ENCODE data around the gene PHC2. TPM values are rescaled to one million over a fixed set of nuclear protein-coding genes. Genes with fewer than 3 reads are reported as not detected.

PHC2 gene
- polyA plus RNA-seq, 1 donor (not counting 4 experiments of a cell fraction or from before 2014, with no cell fraction given) = 51.7 TPM

- no peak overlapping the region for H3K27ac ChIP-seq (ENCODE audit: control insufficient read depth, insufficient read depth, low read length)
- H3K4me3 ChIP-seq (ENCODE audit: control insufficient read depth in 2 of 3, extremely low read depth in 1 of 3, insufficient read depth in 2 of 3, low read depth in 1 of 3, low read length in 3 of 3) = no peak overlapping the region
- no peaks in the 10 kb centered on the region for H3K9me3 ChIP-seq (ENCODE audit: control insufficient read depth, low read depth, low read length)
- H2AFZ ChIP-seq (ENCODE audit: control insufficient read depth, low read length) = no peak overlapping the region
- peaks cover 23% of the 10 kb centered on the region for H3K4me1 ChIP-seq (ENCODE audit: control insufficient read depth, extremely low read depth, insufficient read depth, low read length)
- peaks cover 7% of the 10 kb centered on the region for H3K9me1 ChIP-seq (ENCODE audit: control insufficient read depth, extremely low read depth, insufficient read depth, low read length)
- H3K4me2 ChIP-seq (ENCODE audit: control insufficient read depth, extremely low read depth, insufficient read depth, low read depth, low read length) = no peak overlapping the region
- no peaks in the 10 kb centered on the region for H3K79me2 ChIP-seq (ENCODE audit: control insufficient read depth, insufficient read depth, low read length)
- DNase-seq (ENCODE audit: low read depth, low spot score) = no peak
- no peaks in the 10 kb centered on the region for H3K27me3 ChIP-seq (ENCODE audit: control insufficient read depth, extremely low read depth, insufficient read depth, low read length)
- dilution Hi-C loops (cut with MboI; ENCODE audit: extremely low pct_ligation_motif_present, low sequenced_read_pairs) = no loop called here
- FAIRE-seq = no peak
- H3K36me3 ChIP-seq (ENCODE audit: control insufficient read depth in 2 of 2, extremely low read depth in 1 of 2, insufficient read depth in 2 of 2, low read length in 2 of 2) = peaks cover 15 to 45% of the 10 kb centered on the region in 2 experiments
- TF ChIP-seq EZH2 (IDR thresholded peaks at IDR 0.05; ENCODE audit: low read length) (no peak), CTCF (optimal IDR thresholded peaks at IDR 0.05 in 1 of 3, IDR thresholded peaks at IDR 0.05 in 1 of 3, conservative IDR thresholded peaks at IDR 0.05 in 1 of 3; ENCODE audit: extremely low read depth in 1 of 3, insufficient read depth in 2 of 3, low read length in 3 of 3) (no peak)
- H4K20me1 ChIP-seq (ENCODE audit: control insufficient read depth, extremely low read depth, insufficient read depth, low read length) = peaks cover 3% of the 10 kb centered on the region
- no peak overlapping the region for H3K9ac ChIP-seq (ENCODE audit: control insufficient read depth, extremely low read depth, insufficient read depth, low read length)
Measured at GRCh38 chr1:33365560-33365997, 65.3 kb downstream of the PHC2 start.

DNA sequence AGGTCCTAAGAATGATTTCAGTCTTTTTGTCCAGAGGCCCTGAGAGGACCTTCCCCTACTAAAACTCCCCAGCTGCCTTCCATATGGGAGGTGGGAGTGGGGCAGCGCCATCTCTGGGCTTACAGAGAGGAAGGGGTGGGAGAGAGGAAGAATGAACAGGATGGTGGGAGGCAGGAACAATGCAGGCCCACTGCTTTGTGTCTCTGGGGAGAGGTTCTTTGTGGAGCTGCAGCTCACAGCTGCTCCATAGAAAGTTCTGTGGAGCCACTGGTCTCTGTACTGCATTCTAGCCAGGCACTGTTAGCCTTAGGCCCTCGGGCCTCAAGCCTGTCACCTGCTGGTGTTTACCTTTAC lies 66.4 kb downstream of the PHC2 start:
- Histone ChIP-seq H3K79me2 (ENCODE audit: control insufficient read depth, insufficient read depth, low read length) (no peaks in the 10 kb centered on the region), H3K4me1 (ENCODE audit: control insufficient read depth, extremely low read depth, insufficient read depth, low read length) (peaks cover 17% of the 10 kb centered on the region), H3K9me3 (ENCODE audit: control insufficient read depth, low read depth, low read length) (no peaks in the 10 kb centered on the region), H2AFZ (ENCODE audit: control insufficient read depth, low read length) (no peak overlapping the region), H3K27me3 (ENCODE audit: control insufficient read depth, extremely low read depth, insufficient read depth, low read length) (no peaks in the 10 kb centered on the region), H3K27ac (ENCODE audit: control insufficient read depth, insufficient read depth, low read length) (no peak overlapping the region), H3K4me3 (ENCODE audit: control insufficient read depth in 2 of 3, extremely low read depth in 1 of 3, insufficient read depth in 2 of 3, low read depth in 1 of 3, low read length in 3 of 3) (no peak overlapping the region), H3K36me3 (ENCODE audit: control insufficient read depth in 2 of 2, extremely low read depth in 1 of 2, insufficient read depth in 2 of 2, low read length in 2 of 2) (peaks cover 15 to 40% of the 10 kb centered on the region in 2 experiments), H3K9ac (ENCODE audit: control insufficient read depth, extremely low read depth, insufficient read depth, low read length) (no peak overlapping the region), H3K4me2 (ENCODE audit: control insufficient read depth, extremely low read depth, insufficient read depth, low read depth, low read length) (no peak overlapping the region), H4K20me1 (ENCODE audit: control insufficient read depth, extremely low read depth, insufficient read depth, low read length) (peaks cover 3% of the 10 kb centered on the region), H3K9me1 (ENCODE audit: control insufficient read depth, extremely low read depth, insufficient read depth, low read length) (peaks cover 3% of the 10 kb centered on the region)
- FAIRE-seq = no peak
- TF ChIP-seq EZH2 (IDR thresholded peaks at IDR 0.05; ENCODE audit: low read length) (no peak), CTCF (optimal IDR thresholded peaks at IDR 0.05 in 1 of 3, IDR thresholded peaks at IDR 0.05 in 1 of 3, conservative IDR thresholded peaks at IDR 0.05 in 1 of 3; ENCODE audit: extremely low read depth in 1 of 3, insufficient read depth in 2 of 3, low read length in 3 of 3) (no peak)
- dilution Hi-C loops (cut with MboI; ENCODE audit: extremely low pct_ligation_motif_present, low sequenced_read_pairs) = no loop called here
- no peak for DNase-seq (ENCODE audit: low read depth, low spot score)
